ENCODE measurements around the gene BCR.
"Not testable (repeated sequence)": the region's sequence is repeated elsewhere in the genome, so short reads cannot be mapped to it uniquely, and the experiment has no call there.

Gene BCR
- 146 reads per million, percentile 89 among the genes with 10 or more reads in this experiment for total RNA-seq

DNA sequence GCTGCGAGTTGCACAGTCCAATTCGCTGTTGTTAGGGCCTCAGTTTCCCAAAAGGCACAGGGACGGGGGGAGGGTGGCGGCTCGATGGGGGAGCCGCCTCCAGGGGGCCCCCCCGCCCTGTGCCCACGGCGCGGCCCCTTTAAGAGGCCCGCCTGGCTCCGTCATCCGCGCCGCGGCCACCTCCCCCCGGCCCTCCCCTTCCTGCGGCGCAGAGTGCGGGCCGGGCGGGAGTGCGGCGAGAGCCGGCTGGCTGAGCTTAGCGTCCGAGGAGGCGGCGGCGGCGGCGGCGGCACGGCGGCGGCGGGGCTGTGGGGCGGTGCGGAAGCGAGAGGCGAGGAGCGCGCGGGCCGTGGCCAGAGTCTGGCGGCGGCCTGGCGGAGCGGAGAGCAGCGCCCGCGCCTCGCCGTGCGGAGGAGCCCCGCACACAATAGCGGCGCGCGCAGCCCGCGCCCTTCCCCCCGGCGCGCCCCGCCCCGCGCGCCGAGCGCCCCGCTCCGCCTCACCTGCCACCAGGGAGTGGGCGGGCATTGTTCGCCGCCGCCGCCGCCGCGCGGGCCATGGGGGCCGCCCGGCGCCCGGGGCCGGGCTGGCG lies at the start of gene BCR:
TSS of gene BCR (plus strand) at position 209 of the 592 bp plus-strand sequence. CDS start 452 bp downstream, outside the sequence.
- peak; percentile 51 for DNase-seq

DNA sequence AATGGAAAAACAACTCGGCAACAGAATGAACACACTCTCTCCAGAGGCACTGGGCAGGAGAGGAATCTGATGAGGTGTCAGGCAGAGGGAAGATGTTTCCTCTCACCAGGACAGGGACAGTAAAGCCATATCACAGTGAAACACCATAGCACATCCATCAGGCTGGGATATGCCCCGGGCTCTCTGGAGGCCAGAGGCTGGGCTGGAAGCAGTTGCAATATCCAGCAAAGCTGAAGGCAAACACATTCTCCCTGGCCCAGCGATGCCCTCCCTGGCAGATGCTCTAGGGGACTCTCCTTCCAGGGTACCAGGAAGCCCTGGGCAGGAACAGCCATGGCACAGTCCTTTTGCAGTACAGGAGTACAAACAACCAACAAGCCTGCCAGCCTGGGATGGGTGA lies 49.6 kb upstream of the BCR start:
- no peak for DNase-seq

DNA sequence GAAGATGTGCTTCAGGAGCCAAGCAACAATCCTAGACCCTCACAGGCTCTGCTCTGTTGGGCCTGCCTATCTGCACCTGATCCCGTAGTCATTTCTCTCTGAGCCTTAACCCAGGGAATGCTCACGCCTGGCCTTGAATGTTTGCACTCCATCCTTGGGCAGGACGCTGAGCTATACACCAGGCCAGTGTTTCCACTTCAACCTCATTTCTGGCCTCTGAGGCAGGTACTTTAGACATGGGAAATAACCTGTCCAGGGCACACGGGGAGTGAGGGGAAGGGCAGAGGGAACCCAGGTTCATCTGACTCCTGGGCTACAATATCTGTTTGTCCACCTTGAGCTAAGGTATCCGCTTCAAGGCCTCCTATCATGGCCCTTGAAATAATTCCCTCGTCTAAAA lies 48.4 kb upstream of the BCR start:
- no peak for DNase-seq

DNA sequence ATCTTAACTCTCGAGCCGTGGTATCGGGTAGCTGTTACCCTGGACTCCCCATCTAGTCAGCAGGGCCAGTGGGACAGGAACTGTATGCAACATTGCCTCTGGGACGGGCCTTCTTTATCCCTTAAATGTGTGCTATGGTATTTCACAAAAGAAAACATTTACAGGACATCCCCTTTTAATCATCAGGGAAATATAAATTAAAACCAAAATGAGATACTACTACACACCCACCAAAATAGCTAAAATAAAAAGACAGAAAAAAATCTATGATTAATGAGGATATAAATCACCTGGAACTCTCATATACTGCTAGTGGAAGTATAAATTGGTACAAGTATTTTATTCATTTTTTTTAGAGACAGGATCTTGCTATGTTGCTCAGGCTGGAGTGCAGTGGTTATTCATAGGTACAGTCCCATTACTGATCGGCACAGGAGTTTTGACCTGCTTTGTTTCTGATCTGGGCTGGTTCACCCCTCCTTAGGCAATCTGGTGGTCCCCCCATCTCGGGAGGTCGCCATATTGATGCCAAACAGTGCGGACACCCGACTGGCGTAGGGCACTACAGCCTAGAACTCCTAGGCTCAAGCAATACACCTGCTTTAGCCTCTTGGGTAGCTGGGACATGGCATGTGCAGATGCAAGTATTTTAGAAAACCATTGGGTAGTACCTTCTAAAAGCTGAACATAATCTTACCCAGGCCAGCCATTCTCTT lies 47.8 kb upstream of the BCR start:
- no peak for DNase-seq

DNA sequence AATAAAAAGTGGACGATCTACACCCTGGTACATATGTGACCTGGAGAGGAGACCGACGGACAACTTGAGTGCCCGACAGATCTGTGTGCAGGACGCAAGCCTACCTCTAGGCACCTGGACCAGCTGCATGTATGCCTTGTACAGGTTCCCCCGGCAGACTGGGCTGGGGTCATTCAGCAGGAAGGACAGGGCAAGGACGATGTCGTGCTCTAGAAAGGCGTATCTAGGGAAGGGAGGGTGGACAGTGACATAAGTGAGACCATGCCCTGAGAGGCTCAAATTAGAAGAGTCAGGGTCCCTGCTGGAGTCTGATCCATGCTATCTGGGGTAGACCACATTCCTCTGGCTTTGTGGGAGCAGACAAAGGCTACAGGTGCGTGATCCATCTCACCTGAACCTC lies 46.4 kb upstream of the BCR start:
- DNase-seq, result no peak

DNA sequence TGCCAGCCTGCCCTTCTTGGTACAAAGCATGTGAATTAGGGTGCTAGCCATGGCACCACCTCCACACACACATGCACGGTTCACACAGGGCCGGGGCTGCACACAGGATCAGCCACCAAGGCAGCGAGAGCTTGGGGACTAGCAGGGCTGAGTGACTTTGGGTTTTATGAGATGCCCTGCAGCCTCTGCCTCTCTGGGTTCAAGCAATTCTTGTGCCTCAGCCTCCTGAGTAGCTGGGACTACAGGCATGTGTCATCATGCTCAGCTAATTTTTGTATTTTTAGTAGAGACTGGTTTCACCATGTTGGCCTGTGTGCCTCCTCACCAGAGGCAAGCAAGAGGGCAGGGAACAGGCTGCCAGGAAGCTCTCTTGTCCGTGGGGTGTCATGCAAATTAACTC lies 43.3 kb upstream of the BCR start:
- not testable (repeated sequence) for DNase-seq

DNA sequence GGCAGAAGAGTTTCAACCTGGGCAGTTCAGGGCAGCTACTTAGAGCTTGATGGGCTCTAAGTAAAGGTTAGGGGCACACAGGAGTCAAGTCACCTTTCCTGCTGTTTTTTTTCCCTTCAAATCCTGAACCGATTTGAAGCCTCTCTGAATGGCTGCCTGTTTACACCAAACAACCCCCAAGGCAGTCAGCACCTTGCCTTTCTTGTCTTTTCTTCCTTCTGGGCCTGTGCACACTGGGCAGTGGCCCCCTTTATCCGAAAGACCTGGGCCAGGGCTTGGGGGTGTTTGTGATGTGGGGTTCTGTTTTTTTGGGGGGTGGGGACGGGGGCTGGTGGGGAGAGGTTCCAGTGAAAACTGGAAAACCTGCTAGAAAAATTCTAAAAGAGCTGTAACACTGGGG lies 42.8 kb upstream of the BCR start:
- DNase-seq, result no peak

DNA sequence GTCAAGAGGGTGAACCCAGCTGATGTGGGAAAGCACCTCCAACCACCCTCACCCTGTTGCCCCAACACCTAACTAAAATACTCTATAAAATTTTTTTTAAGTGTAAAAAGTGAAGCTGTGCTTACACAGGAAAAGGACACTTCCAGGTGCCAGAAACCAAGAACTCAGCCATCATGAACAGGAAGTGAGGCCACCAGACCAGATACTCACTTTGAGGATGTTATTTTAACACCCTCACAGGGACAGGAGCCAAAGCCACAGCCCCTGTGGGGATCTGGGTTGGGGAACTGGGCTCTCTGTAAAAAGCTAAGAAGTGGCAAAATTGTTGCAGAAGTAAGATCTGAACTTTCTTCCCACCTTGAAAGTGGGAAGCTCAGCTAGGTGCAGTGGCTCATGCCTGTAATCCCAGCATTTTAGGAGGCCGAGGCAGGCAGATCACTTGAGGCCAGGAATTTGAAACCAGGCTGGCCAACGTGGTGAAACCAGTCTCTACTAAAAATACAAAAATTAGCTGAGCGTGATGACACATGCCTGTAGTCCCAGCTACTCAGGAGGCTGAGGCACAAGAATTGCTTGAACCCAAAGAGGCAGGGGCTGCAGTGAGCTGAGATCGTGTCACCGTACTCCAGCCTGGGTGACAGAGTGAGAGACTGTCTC lies 42.3 kb upstream of the BCR start:
- DNase-seq, result peak; percentile 33

DNA sequence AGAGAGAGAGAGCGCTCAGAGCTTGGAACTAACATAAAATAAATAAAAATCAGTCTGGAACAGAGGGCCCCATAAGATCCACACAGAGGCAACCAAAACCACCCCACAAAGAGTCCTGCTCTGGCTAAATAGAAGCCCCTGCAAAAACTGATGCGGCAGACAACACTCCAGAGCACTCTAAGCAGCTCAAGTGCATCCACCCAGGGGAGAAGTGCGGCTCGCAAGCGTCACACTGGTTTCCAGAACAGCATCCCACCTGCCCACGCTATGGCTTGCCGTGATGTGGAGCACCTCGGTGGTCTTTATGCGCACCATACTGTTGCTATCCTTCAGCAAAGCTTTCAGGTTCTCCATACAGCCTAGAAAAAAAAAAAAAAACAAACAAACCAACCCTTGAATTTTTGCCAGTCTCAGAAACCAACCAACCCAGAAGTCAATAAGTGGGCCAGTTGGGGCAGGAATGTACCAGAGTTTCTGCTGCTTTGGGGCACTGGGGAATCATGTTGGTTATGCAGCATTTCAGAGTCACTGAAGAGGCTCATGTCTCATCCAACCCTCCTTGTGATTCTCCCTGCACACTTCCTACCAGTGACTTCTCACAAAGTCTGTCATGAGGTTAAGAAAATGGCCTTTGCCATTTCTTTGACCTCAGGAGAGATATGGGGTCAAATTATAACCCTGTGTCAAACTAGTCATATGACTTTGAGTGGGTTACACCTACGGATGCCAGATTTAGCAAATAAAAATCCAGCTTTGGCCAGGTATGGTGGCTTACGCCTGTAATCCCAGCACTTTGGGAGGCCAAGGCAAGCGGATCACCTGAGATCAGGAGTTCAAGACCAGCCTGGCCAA lies 41.5 kb upstream of the BCR start:
- no peak for DNase-seq

DNA sequence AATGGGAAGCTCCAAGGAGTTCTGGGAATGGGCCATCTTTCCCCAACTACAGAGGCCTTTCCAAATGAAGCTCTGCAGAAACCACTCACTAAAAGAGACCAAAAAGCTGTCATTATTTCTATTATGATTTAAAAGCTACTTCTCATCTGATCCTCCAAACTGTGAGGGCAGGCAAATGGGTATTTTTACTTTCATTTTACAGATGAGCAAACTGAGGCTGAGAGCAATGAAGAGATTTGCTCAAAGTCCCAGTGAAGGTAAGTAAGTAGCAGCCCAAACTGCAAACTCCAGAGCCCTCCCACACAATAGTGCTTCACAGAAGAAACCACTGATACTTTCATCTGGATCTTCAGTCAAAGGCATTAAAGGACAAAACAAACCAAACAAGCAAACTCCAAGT lies 39.9 kb upstream of the BCR start:
- DNase-seq, result no peak

DNA sequence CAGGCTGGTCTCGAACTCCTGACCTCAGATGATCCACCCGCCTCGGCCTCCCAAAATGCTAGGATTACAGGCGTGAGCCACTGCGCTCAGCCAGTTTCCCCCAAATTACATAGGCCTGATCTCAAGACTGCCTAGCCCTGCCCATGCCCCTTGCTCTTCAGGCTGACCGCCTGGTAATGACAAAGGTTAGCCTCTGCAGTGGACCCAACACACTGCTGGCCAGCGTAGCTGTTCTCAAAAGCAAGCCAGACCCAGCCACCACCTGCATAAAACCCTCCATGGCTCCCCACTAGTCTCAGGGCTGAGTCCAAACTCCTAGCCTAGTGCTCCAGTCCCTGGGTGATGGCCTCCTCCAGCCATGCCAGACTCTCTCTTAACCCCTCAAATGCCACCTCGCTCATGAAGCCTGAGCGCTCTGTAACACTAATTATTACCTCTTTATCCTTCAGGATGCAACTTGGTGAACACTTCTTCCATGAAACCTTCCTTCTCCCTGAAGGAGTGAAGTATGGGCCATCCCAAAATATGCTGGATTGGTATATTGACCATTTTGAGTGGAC lies 37.7 kb upstream of the BCR start:
- no peak for DNase-seq

DNA sequence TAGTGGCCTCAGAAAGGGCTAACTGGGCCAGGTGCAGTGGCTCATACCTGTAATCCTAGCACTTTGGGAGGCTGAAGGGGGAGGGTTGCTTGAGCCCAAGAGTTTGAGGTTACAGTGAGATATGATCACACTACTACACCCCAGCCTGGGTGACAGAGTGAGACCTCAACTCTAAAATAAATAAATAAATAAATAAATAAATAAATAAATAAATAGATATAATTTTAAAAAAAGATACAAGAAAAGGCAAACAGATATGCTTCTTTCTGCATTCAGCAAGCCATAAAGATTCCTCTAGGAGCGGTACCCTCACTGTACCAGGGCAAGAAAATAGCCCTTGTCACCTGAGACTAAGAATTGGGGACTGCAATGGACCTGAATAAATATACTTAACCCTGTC lies 37.2 kb upstream of the BCR start:
- no peak for DNase-seq

DNA sequence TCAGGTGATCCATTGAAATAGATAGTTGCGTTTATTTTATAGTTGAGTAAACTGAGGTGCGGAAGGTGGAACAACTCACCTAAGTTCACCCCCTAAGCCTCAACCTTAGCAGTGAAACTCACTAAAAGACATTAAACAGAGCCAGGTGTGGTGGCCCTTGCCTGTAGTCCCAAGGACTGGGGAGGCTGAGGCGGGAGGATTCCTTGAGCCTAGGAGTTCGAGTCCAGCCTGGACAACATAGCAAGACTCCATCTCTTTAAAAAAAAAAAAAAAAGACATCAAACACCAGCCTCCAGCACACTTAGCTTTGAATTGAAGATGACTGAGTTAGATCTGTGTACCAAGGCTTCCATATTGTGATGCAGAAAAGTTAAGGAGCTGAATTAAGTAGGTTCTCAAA lies 35.9 kb upstream of the BCR start:
- no peak for DNase-seq

DNA sequence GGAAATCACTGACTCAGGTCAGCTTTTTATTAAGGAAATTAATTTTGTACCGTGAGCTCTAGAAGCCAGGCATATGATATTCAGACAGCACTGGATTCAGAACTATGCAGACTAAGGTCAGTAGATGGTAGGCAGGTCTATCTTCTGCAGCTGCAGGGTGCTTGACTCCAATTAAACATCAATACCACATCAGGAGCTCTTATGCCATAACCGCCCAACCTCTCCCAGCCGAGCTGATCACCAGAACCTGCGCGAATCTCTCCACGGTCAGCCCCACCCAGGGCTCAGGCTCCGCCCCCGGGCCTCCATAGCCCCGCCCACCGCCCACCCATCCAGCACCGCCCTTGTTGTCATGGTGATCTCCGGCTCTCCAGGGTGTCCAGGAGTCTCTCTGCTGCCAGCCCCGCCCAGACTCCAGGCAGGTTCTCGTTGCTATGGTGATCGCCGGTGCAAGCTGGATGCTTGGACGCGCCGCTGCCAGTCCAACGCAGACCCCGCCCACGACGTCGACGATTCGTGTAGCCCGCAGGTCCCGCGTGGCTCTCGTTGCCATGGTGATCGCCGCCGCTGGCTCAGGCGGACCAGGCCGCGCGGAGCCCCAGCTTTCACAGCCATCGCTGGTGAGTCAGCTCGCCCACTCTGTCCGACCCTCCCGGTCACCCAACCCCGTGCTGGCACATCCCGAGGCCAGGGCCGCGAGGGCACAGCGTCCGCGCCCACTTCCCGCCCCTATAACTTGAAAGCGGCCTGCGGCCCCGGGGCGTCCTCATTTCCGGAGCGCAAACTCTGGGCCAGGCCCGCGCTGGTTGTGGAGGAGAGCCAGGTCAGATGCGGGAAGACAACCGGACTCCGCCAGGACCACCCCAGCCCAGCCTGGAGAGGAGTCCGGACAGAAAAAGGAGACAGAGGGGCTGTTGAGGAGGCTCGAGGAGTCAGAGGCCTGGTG lies 35.1 kb upstream of the BCR start, which contains the start of gene RAB36:
TSS of gene RAB36 (plus strand) at position 546 of the 946 bp plus-strand sequence. CDS start 1,140 bp downstream, outside the sequence.
- DNase-seq, result peak; percentile 91

DNA sequence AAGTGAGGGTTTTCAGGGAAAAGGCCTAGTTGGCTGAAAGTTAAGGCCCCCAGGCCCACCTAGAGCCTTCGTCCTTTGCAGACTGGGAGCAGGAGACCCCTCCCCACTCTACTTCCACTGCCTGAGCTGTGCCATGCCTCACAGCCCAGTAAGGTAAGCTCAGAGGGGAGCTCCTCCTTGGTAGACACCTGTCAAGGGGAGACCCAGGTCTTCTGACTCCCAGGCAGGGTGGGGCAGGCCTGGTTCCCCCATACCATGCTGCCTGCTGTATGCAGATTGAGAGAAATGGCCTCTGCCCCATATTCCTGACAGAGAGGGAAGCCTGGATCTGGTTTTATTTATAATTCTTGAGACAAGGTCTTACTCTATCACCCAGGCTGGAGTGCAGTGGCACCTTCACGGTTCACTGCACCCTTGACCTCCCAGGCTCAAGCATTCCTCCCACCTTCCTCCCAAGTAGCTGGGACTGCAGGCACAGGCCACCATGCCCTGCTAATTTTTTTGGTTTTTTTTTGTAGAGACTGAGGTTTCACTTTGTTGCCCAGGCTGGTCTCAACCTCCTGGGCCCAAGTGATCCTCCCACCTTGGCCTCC lies 34.3 kb upstream of the BCR start:
- DNase-seq, result no peak

DNA sequence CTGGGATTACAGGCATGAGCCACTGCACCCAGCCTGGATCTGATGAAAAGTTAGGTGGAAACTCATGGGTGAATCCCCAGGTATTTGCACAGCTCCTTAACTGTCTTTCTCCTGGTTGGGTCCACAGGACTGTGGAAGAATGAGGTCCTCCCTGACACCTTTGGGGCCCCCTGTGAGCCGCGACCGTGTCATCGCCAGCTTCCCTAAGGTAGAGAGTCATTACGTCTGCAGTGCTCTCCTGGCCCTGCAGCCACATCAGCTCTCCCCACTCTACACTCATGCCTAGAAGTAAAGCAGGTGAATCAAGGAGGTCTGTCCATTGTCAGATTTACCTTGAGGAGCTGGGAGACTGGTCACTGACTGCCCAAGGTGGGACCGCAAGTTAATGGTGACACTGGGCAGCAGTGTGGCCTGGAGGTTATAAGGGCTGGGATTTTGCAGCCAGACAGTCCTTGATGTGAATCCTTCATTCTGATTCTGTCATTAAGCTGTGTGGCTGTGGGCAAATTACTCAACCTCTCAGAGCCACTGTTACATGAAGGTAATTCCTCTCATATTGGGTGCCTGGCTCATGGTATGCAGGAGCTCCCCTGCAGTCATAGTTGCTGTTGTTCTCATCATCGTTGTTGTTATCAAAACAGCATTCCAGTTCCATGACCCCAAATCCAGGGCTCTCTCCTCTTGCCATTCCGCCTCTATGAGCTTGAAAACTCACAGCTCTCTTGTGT lies 33.7 kb upstream of the BCR start:
- no peak for DNase-seq

DNA sequence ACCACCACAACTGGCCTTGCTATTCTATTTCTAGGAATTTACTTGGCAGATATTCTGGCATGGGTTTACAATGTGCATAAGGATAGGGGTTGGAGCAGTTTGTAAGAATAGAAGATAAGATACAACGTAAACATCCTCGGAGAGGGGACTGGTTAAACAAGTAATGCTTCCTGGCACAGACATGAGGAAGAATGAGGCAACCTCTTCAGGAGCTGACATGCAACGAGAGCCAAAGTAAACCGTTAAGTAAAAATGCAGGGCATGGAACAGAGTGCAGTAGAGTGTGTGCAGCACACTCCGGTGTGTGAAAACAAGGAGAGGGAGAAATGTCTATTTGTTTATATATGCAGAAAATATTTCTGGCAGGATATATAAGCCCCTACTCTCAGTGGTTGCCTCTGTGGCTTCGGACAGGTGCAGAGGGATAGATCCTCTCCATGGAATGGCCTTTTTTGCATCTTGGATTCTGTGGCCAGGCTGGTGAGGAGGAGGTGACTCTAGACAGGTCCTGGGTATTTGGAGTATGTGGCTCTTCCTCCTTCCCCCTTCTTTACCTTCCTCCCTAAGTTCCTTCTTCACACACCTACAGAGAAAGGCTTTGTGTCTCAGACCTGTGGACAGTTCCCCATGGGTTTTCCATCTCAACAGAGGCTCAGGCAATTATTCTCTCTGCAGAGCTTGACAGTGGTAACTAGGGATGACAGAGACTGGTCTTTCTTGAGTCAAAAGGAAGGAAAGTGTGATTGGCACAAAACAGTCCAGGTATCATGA lies 32.5 kb upstream of the BCR start:
- DNase-seq, result no peak

DNA sequence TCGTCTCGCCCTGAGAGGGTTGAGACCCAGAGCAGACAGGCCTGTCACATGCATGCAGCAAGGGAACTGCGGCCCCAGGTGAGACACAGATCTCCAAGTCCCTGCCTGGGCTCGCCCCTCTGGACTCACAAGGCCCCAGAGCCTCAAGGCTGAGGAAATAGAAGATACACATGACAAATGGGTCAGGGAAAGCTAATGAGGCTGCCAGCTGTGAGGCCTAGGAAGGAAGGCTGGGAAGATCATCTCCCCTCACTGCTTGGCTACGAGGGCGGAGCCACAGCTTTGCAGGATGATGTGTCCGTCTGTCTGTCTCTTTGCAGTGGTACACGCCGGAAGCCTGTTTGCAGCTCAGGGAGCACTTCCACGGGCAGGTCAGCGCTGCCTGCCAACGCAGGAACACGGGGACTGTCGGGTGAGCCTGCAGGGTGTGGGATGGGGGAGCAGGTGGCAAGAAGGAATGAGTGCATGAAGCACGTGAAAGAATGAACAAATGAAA lies 30.5 kb upstream of the BCR start:
- DNase-seq, result no peak

DNA sequence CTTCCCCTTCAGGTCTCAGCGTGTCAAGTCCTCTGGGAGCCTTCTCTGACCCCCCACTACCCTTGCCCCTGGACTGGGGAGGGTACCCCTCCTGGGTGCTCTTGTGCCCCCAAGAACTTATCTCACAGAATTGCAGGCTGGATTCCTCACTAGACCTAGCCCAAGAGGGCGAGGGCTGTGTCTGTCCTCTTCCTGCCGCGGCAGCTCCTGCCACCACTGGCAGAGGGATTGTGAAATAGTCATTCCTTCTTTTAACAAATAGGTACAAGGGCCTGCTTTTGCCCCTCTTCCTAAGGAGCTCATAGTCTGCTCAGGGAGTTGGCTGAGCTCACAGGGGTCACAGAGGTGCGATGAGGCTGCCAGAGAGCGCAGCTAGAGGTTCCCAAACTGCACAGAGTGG lies 29.5 kb upstream of the BCR start:
- DNase-seq, result no peak

Data from effector CD4-positive, alpha-beta T cell (primary cell).